IPS-NIHi11 (cell line): ENCODE results near the gene RABL2B.
A peak's percentile ranks its signal among the peaks of the same experiment; 100 is the strongest.
"Not testable (repeated sequence)": the region's sequence is repeated elsewhere in the genome, so short reads cannot be mapped to it uniquely, and the experiment has no call there.

Experiments
- DNase-seq: peaks from one replicate; pipeline ENCODE4 v3.0.0; 2012; ENCODE audit warnings: mixed read lengths, low spot score

Gene RABL2B

DNA sequence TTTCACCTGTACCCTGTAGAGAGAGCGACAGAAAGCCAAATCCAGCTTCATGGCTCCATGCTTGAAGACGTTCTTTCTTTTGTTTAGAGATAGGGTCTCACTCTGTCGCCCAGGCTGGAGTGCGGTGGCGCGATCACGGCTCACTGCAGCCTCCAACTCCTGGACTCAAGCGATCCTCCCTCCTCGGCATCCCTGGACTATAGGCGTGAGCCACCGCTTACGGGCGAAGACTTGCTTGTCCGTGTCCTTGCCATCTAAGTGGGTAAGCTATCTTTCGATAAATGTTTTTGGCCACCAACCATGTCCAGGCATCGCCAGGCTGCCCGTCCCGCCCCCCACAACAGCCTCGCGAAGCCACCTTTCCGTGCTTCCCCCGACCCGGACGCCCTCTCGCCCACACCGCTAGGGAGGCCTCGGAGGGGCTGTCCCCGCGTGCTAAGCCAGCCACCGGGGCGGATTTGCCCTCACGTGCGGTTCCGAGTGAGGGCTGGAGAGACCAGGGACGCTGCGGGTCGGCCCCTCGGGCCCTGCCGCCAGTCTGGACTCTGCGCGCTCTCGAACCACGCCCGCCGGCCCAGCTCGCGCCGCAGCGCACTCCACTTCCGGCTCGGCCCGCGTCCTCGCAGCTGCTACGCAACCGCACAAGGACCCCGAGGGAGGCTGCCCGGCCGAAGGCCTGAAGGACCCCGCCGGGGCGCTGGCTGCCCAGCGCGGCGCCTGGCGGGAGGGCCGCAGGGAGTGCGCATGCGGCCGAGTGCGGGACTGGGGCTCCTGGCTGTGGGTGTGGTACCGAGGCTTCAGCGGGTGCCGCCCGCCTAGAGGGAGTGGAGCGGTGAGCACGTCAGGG, at the start of gene RABL2B:
Gene RABL2B (minus strand): TSS at position 604 of the 847 bp plus-strand sequence. CDS start 1,342 bp downstream, outside the sequence.
- DNase-seq: peak; percentile 93

DNA sequence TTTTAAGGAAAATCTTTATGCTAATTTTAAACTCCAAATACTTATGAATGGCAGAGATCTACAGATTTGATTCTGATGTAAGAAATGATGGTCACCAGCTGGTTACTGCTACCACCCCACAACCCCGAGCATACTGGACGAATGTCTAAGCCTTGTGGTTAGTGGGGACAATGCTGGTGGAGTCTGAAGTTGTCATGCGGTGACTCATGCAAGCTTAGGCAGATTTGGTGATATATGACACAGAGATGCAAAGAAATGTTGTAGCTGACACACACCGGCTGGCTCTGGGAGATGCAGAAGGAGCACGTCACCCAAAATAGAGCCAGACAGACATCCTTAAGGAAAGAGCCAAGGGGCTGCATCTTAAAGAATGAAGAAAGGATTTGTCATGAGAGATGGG, 3.5 kb upstream of the RABL2B start:
- DNase-seq: not testable (repeated sequence)

DNA sequence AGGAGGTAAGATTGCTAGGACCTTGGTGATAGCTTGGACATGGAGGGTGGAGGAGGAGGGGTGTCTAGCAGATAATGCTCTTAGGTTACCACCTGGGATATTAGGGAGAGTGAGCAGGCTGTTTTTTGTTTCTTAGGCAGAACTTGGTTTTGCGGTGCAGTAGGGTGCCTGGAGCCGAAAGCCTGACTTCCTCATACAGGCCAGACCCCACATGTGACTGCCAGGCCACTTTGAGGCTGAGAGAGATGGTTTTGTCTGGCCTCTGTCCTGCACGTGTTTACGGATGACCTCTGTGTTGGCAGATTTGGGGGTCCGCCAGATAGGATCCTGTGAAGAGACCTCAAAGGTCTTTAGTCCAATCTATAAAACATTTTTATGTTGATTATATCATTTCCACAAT, 1.9 kb upstream of the RABL2B start:
- DNase-seq: not testable (repeated sequence)

DNA sequence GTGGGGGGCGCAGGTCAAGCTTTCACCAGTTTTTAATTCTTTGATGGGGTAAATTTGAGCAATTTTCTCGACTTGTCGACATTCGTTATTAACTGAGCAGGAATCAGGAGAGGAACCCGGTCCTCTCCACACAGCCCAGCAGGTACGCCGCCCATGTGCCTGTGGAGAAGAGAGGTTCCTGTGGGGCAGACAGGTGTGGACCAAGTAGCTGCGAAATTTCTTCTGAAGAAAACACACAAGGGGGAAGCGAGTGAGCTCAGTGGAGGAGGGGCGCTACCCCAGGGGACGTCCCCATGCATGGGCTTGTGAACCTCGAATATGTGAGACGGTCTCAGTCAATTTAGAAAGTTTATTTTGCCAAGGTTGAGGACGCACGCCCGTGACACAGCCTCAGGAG, 442 bp upstream of the RABL2B start:
- not testable (repeated sequence) for DNase-seq

DNA sequence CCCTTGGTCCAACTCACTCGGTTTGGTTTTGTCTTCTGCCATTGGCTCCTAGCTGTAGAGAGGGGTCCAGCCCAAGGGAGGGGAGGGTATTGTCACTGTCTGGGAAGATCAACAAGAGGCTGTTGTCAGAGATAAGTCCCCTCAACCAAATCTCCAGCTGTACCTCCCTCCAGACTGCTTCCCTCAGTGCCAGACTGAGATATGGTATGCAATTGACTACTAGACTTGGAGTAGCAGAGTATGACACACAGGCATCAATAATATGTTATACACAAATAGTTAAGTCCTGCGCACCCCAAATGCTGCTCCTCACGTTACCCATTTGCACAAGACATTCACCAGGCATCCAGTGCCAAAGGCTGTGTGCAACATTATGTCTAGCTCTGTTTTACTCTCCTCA, 1.2 kb downstream of the RABL2B start:
- not testable (repeated sequence) for DNase-seq

DNA sequence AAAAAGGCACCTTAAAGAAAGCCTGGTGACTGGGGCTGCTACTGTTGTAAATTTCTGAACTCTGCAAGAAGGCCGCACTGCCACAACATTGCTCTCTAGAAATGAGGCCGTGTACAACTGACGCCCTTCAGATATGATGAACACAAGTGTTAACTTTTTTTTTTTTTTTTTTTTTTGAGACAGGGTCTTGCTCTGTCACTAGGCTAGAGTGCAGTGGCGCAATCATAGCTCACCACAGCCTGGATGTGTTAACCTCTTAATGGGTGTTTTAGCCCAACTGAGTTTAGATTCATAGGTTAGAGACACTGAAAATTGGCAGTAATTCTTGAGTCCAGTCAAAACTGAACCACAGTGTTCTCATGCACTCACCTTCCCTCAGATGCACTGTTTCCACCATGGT, 3.2 kb downstream of the RABL2B start:
- DNase-seq: not testable (repeated sequence)

DNA sequence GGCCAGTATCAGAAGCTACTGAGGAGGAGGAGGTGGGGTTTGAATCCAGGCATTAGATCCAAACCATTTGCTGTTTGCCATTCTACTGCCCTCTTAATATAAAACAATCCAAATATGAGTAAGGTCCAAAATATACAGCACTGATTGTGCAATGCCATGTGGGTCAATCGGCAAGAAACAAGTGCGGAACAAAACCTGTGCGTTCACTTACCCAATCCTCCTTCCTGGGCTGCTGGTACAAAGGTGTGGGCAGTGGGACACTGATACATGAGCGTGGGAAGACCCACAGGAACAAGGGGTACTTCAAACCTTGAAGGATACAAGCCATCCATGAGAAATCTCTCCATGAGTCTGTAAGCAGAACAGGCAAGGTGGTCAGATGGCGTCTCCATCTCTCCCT, 5.8 kb downstream of the RABL2B start:
- not testable (repeated sequence) for DNase-seq

DNA sequence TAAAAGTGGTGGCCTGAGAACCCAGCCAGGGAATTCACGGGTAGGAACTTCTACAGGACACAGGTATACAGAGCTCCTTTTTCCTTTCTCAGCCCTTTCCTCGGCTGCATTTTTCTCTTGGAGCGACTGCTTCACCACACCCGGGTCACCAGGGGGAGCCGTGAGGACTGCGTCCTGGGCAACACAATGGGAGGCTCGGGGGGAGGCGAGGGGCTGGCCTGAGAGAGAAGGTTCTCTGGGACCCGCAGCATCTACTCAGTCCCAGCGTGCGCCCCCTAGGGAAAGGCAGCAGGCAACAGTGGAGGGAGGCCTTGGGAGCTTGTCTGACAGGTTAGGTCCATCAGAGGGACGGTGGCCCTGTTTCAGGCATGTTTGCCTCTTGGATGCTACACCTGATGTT, 8.3 kb downstream of the RABL2B start:
- DNase-seq: peak; percentile 80

DNA sequence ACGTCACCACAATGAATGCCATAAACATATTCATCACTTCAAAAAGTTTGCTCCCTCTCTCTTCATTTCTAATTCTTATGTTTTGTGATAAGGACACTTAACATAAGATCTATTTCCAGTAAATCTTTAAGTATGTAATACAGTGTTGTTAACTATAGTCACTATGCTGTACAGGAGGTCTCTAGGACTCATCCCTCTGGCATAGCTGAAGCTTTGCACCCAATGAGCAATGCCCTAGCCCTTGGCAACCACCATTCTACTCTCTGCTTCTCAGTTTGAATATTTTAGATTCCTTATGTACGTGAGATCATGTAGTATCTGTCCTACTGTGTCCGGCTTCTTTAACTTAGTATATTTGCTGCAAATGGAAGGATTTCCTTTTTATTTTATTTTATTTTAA, 19.1 kb downstream of the RABL2B start:
- DNase-seq: not testable (repeated sequence)

DNA sequence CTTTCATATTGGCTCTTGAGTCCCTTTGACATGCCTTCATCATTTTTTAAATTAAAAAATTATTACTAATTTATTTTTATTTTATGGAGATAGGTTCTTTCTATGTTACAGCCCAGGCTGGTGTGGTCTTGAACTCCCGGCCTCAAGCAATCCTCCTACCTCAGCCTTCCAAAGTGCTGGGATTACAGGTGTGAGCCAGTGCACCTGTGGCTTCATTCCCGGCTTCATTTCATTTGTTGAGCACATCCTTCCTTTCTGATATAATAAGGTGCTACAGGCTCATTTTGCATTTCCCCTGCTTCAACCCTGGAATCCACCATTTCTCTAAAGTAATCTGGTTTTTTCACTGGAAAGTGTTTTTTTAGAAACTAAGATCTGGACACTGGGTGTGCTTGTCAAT, 21.6 kb downstream of the RABL2B start:
- DNase-seq: not testable (repeated sequence)

DNA sequence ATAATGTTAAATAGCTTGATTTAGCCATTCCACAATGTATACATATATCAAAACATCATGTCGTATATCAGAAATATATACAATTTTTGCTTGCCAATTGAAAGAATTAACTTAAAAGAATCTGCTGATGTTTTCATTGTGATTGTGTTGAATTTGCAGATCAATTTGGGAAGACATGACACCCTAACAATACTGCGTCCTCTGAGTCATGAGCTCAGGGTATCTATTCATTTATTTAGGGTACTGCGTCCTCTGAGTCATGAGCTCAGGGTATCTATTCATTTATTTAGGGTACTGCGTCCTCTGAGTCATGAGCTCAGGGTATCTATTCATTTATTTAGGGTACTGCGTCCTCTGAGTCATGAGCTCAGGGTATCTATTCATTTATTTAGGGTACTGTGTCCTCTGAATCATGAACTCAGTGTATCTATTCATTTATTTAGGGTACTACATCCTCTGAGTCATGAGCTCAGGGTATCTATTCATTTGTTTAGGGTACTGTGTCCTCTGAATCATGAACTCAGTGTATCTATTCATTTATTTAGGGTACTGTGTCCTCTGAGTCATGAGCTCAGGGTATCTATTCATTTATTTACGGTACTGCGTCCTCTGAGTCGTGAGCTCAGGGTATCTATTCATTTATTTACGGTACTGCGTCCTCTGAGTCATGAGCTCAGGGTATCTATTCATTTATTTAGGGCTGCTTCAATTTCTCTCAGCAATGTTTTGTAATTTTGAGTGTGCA, 23.7 kb downstream of the RABL2B start:
- not testable (repeated sequence) for DNase-seq

DNA sequence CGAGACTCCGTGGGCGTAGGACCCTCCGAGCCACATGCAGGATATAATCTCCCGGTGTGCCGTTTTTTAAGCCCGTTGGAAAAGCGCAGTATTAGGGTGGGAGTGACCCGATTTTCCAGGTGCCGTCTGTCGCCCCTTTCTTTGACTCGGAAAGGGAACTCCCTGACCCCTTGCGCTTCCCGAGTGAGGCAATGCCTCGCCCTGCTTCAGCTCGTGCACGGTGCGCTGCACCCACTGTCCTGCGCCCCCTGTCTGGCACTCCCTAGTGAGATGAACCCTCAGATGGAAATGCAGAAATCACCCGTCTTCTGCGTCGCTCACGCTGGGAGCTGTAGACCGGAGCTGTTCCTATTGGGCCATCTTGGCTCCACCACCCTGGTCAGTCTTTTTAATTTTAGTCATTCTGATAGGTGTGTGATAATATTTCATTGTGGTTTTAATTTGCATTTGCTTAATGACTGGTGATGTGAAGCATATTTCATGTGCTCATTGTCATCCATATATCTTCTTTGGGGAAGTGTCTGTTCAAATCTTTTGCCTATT, 26.4 kb downstream of the RABL2B start:
- not testable (repeated sequence) for DNase-seq

DNA sequence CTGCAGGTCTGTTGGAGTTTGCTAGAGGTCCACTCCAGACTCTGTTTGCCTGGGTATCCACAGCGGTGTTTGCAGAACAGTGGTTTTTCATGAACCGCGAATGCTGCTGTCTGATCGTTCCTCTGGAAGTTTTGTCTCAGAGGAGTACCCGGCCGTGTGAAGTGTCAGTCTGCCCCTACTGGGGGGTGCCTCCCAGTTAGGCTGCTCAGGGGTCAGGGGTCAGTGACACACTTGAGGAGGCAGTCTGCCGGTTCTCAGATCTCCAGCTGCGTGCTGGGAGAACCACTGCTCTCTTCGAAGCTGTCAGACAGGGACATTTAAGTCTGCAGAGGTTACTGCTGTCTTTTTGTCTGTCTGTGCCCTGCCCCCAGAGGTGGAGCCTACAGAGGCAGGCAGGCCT, 27.0 kb downstream of the RABL2B start:
- not testable (repeated sequence) for DNase-seq

DNA sequence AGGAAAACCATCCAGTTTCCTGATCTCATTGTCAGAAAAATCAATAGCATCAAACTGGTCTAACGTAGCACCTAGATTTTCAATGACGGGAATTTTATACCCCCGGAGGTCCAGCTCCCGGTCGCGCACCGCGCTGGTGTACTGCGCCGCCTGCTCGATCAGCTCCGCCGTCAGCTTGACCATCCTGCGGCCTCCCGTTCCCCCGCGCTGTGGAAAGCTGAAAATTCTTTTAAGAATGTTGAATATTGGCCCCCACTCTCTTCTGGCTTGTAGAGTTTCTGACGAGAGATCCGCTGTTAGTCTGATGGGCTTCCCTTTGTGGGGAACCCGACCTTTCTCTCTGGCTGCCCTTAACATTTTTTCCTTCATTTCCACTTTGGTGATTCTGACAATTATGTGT, 28.2 kb downstream of the RABL2B start:
- not testable (repeated sequence) for DNase-seq

DNA sequence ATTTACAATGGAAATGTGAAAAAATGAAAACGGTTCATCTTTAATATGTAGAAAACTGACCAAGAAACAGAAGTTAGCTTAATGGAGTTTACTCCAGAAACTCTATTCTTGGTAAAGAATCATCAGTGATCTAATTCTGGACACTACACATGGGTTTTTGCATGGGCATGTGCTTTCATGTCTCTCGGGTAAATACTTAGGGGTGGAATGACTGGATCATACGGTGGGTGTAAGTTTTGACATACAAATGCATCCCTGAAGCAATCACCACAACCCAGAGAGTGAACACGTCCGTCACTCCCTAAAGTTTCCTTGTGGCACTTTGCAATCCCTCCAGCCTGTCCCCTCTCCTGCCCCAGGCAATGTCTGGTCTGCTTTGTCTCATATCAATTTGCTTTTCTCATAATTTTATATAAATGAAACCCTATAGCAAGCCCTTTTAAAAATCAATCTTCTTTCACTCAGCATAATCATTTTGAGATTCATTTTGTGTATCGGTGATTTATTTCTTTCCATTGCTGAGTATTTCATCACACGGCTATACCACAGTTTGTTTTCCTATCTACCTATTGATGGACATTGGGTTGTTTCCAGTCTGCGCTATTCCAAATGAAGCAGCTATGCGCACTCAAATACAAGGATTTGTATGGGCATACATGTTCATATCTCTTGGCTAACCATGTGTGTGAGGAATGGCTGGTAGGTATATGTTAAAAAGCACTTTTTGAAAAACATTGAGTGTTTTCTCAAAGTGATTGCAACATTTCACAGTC, 33.9 kb downstream of the RABL2B start:
- DNase-seq: not testable (repeated sequence)

DNA sequence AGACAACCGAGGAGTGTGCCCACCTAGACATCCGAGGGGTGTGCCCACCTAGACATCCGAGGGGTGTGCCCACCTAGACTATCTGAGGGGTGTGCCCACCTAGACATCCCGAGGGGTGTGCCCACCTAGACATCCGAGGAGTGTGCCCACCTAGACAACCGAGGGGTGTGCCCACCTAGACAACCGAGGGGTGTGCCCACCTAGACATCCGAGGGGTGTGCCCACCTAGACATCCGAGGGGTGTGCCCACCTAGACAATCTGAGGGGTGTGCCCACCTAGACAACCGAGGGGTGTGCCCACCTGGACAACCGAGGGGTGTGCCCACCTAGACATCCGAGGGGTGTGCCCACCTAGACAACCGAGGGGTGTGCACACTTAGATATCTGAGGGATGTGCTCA, 34.8 kb downstream of the RABL2B start:
- not testable (repeated sequence) for DNase-seq

DNA sequence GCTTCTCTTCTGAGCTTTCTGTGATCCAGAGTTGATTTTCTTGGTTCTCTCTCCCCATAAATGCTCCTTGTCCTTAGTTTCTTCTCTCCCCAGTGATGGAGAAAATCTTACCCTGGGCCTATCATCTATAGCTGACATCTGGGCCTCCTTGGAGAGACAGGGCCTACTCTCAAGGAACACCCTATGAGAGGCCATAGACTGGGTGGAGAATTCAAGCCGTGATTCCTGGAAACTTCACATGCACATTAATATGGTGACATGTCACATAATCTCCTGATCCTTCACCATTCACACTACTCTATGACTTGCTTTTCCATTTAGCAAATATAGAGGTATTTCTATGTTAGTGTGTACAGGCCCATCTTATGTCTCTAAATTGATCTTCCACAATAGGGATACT, 35.9 kb downstream of the RABL2B start:
- not testable (repeated sequence) for DNase-seq

DNA sequence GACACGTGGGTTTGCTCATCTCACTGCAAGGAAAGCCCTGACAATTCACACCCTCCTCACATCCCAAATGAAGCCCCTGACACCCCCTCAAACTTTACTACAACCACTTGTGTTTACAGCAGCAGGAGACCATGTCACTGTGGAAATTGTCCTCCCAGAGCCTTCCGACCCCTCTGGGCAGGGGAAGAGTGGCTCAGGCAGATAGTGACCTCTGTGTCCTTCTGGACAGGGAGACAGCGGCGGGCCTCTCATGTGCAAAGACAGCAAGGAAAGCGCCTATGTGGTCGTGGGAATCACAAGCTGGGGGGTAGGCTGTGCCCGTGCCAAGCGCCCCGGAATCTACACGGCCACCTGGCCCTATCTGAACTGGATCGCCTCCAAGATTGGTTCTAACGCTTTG, 39.0 kb downstream of the RABL2B start:
- not testable (repeated sequence) for DNase-seq

DNA sequence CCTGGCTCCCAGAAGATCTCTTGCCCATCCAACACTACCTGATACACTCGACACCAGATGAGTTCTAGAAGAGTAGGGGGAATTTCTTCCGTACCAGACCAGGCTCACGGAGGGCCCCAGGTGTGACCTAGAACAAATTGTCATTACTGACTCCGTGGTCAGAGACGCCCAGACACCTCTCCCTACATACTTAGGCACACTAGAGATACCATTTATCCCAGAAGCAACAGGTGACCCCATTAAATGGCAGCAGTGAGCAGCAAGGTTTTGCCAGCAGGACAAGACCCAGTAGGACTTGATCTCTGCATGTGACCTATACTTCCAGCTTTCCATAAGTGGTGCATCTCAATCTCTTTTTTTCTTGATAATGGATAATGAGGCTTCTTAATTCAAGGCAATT, 42.7 kb downstream of the RABL2B start:
- not testable (repeated sequence) for DNase-seq

DNA sequence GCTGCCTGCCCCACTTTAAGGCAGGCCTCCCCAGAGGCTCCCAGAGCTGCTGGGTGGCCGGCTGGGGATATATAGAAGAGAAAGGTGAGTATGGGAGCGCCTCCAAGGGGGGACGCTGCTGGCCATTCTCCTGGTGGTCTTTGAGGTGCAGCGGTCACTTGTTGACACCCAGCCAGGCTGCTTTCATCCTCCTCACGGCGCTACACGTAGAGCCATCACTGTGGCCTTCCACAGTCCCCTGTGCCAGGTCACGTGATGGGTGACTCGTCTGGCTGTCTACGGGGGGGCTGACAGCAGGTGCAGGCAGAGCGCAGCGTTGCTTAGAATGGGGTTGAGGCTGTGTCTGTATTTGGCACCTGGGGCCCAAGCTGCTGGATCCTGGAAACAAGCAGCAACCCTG, 43.5 kb downstream of the RABL2B start:
- no peak for DNase-seq

DNA sequence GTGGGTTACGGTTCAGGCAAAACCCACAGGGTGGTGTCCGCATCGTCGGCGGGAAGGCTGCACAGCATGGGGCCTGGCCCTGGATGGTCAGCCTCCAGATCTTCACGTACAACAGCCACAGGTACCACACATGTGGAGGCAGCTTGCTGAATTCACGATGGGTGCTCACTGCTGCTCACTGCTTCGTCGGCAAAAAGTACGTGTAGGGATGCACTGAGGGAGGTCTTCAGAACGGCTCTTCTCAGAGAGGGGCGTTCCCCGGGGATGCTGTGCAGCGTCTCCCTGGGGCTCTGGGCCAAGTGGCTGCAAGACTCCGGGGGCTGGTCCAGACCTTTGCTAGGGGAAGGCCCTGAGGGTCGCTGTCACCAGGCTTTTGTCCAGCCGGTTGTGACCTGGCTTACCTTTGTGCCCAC, 44.2 kb downstream of the RABL2B start:
- DNase-seq: no peak

DNA sequence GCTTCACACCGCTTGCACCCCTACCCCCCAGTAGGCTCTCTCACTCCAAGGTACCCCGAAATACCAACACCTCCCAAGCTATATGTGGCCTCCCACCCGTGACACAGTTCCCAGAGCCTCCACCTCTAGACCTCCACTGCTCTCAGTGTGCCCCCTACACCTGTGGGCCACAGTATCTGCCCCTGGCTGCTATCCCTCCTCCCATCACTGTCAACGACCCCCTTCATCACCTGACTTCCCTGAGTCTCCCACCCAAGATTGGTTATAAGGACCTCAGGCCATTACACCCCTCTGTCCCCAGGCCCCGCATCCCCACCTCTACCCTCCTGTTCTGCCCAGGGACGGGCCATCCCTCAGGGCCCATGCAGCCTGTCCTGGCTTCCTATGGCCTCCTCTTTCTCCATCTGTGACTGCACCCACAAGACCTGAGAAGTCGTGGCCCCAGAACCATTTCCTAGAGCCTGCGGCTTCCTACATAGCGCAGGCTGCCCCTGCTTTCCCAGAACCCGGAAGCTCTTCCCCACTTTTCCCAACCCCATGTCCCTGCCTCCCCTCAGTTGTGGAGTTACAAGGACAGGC, 44.7 kb downstream of the RABL2B start:
- no peak for DNase-seq
